ENCODE results near the gene DOCK3.
"Not testable (repeated sequence)": the region's sequence is repeated elsewhere in the genome, so short reads cannot be mapped to it uniquely, and the experiment has no call there.

DOCK3 gene

GRCh38 chr3:50901097-50901496 lies 226.4 kb downstream of the DOCK3 start:
- not testable (repeated sequence) for FAIRE-seq

- FAIRE-seq: no peak
Observed at GRCh38 chr3:50912746-50913145, 238.0 kb downstream of the DOCK3 start.

- FAIRE-seq: no peak
Observed at GRCh38 chr3:50913260-50913659, 238.5 kb downstream of the DOCK3 start.

- FAIRE-seq: not testable (repeated sequence)
Observed at GRCh38 chr3:50922071-50922470, 247.3 kb downstream of the DOCK3 start.

GRCh38 chr3:50923955-50924354 lies 249.2 kb downstream of the DOCK3 start:
- no peak for FAIRE-seq

GRCh38 chr3:50924638-50925037 lies 249.9 kb downstream of the DOCK3 start:
- FAIRE-seq: no peak

GRCh38 chr3:50926868-50927267 lies 252.1 kb downstream of the DOCK3 start:
- FAIRE-seq: no peak

- no peak for FAIRE-seq
Observed at GRCh38 chr3:50930371-50931208, 255.9 kb downstream of the DOCK3 start.

GRCh38 chr3:50932918-50933317 lies 258.2 kb downstream of the DOCK3 start:
- FAIRE-seq: not testable (repeated sequence)

- FAIRE-seq: no peak
Observed at GRCh38 chr3:50936389-50936788, 261.7 kb downstream of the DOCK3 start.

GRCh38 chr3:50947419-50947818 lies 272.7 kb downstream of the DOCK3 start:
- no peak for FAIRE-seq

GRCh38 chr3:50950591-50950990 lies 275.9 kb downstream of the DOCK3 start:
- no peak for FAIRE-seq

GRCh38 chr3:50953825-50954414 lies 279.2 kb downstream of the DOCK3 start:
- FAIRE-seq: no peak

GRCh38 chr3:50961386-50961785 lies 286.7 kb downstream of the DOCK3 start:
- FAIRE-seq: no peak

- FAIRE-seq: no peak
Observed at GRCh38 chr3:50971487-50971924, 296.8 kb downstream of the DOCK3 start.

- no peak for FAIRE-seq
Observed at GRCh38 chr3:50972029-50972428, 297.3 kb downstream of the DOCK3 start.

GRCh38 chr3:50978586-50978985 lies 303.9 kb downstream of the DOCK3 start:
- FAIRE-seq: not testable (repeated sequence)

- no peak for FAIRE-seq
Observed at GRCh38 chr3:50978991-50979667, 304.4 kb downstream of the DOCK3 start.

GRCh38 chr3:50982540-50983325 lies 308.0 kb downstream of the DOCK3 start:
- FAIRE-seq: no peak

- no peak for FAIRE-seq
Observed at GRCh38 chr3:50983887-50984286, 309.2 kb downstream of the DOCK3 start.

- FAIRE-seq: no peak
Observed at GRCh38 chr3:50985893-50986292, 311.2 kb downstream of the DOCK3 start.

GRCh38 chr3:50986726-50987125 lies 312.0 kb downstream of the DOCK3 start:
- no peak for FAIRE-seq

GRCh38 chr3:50994537-50994936 lies 319.8 kb downstream of the DOCK3 start:
- no peak for FAIRE-seq

All from TTC549 (cell line).